Activated CD4-positive, alpha-beta T cell treated with anti-CD3 and anti-CD28 coated beads, Interleukin-2, Interleukin-6, amounts not matched to agents 100 ng/mL and 50 ng/mL, durations not matched to agents 16 hours and 8 hours (primary cell): Measurements from ENCODE around the gene NAT8L.

ENCODE experiments used
- DNase-seq: peaks from one replicate; pipeline ENCODE4 v3.0.0-alpha.2; 2020

The NAT8L gene

DNA sequence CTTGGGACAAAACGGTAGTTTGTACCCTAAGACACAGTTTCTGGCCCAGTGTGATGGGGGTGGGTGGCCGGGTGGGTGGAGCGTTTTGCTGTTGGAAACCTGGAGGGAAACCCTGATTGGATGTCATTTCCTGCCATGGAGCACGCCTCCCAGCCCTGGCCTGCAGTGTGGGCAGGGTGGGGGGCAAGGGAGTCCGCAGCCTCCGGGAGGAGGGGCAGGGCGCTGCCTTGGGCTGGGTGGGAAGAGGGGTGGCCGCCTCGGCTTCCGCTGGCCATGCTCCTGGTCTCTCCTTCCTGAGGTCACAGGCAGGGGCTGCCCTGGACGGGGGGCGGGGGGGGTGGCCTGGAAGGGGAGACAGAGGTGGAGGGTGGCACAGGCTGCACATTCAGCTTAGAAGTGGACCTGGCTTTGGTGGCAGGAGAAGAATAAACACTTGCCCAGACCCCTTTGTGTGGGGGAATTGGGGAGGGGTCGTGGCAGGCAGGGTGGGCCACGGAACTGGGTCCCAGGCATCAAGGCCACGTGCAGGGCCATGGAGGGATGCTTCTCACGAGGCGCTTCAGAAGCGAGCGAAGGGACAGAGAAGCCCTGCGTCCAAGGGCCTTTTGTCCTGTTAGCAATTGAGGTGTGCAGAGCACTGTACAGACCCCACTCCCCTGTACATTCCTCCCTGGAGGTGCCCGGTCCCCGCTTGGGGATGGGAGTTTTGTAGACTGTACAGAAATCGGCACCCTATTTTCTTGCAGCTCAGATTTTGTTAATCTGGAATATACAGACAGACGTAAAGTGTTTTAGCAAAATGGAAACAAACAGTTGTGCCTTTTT is 6.2 kb downstream of the NAT8L start:
- no peak for DNase-seq

DNA sequence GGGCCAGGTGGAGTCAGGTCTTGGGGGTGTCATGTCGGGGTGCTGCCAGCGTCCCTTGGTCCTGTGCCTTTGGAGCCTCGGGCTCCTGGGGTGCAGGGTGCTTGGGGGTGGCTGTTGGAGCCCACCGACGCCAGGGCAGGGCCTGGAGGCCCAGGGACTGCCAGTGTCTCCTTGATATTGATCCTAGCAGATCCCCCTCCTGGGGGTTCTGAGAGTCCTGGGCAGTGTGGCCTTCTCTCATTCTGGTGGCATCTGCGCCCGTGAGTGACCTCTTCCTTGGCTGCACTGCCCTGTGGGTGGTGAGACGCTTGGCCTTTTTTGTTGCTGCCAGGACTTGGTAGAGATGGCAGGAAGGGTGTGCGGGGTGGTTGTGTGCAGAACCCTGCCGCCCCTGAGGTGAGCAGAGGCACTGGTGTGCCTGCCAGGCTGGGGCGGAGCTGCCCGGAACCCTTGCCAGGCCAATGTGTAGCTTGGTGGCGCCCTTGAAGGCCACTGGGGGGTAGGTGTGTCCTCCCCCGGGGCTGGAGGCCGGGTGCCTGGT is 7.0 kb downstream of the NAT8L start:
- no peak for DNase-seq

GRCh38 chr4:2066571-2067445 is 7.7 kb downstream of the NAT8L start:
- no peak for DNase-seq

DNA sequence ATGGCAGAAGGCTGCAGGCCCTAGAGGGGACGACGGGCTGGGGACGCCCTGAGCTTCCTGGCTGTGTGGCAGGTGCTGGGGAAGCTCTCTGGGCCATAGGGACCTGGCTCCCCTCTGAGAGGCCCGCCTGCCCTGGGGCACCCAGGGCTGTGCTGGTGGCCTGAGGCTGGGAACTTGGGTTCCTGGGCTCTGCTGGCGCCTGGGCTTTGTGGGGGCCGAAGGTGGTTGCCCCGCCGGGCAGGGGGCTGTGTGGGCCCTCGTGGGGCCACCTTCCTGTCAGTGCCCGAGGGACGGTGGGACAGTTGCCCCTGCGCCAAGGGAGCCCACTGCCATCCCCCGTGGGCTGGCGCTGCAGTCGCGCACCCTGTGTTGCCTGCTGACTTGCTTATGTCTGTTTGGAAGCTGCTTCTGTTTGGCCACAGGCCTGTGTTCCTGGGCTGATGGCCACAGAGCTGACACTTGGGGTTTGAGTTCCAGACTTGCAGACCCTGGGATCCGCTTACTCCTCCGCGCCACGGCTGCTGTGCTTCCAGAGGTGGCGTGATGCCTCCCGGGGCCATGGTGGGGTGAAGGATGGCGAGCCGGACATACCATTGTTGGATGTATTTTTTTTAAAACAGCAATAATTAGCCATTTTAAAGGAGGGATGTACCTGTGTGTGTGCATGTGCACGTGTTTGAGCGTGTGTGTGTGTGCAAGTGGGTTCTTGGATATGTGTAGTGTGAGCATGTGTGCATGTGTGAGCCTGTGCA is 8.5 kb downstream of the NAT8L start:
- no peak for DNase-seq

GRCh38 chr4:2068198-2068470 is 9.0 kb downstream of the NAT8L start:
- DNase-seq: no peak

DNA sequence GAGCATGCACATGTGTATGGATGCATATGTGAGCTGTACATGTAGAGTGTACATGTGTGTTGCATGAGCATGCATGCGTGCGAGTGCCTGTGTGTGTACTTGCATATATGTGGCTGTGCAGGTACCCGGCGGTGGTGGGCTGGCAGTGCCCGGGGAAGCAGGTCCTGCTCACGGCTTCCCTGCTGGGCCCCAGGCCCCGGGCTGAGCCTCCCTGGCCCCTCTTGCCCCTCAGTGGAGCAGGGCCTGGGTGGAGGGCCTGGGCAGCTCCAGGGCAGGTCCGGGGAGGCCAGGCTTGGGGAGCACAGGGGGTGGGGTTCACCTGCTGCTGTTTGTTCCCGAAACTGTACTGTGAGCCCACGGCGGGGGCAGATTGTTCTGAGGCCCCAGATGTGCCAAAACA is 9.4 kb downstream of the NAT8L start:
- no peak for DNase-seq

DNA sequence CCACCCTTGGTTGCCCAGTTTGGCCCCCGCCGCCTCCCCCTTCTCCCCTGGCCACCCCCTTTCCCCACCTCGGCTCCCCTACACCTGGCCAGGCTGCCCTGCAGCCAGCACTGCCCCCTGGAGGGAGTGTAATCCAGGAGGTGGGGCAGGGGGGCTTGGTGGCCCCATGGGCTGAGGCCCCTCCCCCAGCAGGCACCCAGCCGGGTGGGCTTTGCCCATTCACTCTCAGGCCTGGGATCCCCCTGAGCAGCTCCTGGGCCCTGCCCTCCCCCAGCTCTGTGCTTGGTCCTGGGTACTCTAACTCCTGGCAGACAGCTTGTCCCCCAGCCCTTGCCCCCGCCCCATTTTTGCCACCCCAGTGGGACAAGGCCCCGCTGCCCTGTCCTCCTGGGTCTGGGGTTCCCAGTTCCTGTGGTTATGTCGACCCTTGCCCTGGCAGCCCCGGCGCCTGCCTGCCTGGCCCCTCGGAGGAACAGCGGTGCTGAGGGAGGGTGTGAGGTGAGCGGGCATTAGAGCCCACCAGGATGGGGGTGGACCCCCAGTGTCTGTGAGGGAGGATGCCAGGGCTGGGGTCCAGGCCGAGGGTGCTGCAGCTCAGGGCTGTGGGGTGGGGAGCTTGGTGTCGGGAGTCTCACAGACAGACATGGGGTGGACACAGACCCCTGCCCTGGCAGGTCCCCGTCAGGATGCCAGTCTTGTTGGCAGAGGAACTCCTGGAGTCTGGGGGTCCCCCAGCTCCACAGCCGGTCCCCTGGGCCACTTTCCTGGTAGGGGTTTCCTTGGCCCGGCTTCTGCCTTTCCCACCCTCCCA is 10.2 kb downstream of the NAT8L start:
- no peak for DNase-seq

DNA sequence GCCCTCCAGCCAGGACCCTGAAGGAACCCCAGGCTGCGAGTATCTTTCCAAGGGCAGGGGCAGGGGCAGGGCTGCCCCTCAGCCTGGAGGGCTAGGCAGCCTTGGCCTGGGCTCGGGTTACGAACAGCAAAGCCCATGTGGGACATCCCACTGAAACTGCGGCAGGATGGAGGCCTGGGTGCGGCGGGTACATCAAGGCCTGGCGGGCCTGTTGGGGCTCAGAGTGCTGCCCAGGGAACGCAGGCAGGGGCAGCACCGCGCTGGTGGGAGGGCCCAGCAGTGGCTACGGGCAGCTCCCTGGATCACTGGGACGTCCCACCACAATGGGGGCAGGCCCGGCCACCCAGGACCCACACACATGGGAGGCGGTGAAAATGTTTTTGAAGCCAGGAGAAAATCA is 10.9 kb downstream of the NAT8L start:
- no peak for DNase-seq

GRCh38 chr4:2070421-2071251 is 11.5 kb downstream of the NAT8L start:
- DNase-seq: no peak

GRCh38 chr4:2071252-2071911 is 12.3 kb downstream of the NAT8L start:
- no peak for DNase-seq

DNA sequence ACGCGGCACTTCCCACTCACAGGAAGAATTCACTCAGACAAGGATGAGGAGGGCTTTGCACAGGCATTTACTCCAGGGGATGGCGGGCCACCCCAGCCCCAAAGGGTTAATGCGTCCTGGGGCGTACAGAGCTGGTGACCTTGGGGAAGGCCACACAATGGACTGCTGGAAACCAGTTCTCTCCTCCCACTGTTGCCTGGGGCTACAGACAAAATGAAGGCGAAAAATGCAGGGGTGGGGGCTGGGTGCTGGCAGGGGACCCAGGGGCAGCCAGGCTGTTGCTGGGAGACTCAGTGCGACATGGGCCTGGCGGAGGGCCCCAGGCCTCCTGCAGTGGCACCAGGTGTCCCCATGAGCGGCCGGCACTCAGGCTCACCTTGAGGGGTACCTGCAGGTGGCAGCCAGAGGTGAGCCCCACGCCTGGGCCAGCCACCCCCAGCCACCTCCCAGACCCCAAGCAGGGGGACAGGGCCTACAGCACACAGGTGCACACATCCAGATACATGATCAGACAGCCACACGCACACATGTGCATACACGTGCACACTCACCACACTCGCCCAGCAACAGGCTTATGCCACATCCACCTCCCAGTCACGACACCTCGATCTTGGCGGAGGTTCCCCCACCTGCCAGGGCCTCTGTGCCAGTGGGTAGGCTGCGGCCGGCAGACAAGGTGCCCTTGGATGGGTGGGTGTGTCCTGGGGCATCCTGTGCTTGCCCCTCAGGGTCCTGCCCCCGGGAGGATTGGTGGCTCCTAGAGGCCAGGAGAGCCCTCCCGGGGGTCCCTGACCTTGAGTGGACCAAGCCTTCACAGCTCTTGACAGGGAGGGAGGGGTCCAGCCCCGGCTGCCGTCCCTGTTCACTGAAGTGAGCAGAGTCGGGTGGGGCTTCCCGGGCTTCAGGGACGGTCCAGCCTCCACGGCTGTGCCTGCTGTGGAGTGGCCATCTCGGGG is 13.1 kb downstream of the NAT8L start:
- no peak for DNase-seq

GRCh38 chr4:2072971-2073807 is 14.1 kb downstream of the NAT8L start:
- no peak for DNase-seq

GRCh38 chr4:2073808-2074481 is 14.8 kb downstream of the NAT8L start:
- no peak for DNase-seq

- no peak for DNase-seq
Measured at GRCh38 chr4:2074588-2074987, 15.5 kb downstream of the NAT8L start.

DNA sequence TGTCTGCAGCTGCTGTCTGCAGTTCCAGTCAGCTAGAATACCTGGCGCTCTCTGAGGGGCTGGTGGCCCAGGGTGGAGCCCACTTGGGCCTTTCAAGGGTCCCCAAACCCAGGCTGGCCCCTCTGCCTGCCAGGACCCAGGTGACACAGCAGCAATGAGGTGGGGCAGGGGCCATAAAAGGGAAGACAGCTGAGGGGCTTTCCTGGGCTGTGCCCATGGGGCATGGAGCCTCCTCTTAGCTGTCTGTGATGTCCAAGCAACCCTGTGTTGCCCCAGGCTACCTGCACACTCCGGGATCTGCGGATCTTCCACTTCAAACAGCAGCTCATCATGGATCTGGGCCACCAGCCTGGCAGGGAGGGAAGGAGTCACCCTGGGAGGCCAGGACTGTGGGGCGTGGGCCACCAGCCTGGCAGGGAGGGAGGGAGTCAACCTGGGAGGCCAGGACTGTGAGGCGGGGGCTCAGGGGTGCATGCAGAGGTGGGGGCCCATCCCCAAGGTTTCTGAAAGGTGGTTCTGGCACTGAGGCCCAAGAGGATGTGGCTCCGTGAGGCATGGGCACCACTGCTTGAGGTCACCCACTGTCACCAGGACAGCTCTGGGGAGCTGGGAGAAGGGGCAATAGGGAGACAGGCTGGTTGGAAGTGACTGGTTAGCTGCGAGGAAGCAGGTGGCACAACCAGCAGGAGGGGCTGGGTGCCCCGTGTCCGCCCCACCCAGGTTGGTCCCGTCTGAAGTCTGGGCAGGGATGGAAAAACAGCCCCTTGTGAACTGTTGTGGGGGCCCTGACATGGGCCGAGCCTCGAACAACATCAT is 16.3 kb downstream of the NAT8L start:
- no peak for DNase-seq

DNA sequence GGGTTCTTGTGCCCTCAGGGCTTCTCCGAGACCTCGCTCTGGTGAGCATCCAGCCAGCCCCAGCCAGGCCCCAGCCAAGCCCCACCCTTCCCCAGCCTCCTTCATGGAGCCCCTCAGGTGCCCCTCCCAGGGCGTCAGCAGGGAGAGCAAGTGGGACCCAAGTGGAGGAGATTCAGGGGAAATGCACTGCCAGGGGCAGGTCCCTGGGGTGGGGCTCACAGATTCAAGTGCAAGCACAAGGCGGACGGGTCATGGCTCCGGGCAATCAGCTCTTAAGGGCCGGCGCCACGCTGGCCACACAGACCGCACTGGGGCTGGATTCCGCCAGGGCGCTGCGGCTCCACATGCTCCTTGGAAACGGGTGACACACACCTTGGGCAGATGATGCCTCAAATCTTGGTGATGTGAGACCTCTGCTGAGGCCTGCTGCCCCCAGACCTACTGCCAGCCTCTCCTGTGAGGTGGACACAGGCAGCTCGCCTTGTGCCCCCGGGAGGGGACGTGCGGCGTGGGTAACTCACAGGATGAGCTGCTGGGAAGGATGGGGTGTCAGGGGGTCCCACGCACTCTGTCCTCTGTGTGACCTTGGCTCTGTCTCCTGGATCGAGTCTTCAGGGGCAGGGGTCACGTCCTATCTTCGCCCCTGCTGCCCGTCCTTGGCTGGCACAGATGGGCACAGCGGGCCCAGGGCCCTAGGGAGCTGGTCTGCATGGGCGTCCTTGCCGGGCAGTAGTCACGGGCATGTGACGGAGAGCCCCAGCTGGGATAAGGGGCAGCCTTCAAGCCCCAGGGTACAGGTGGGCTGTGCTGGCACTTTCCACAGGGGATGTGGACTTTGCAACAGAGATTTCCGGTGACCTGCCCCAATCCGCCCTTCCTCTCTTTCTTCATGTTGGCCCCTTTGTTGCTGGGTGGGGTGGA is 17.1 kb downstream of the NAT8L start:
- DNase-seq: no peak
